GF-D8 (cell line): Measurements from ENCODE around the gene CISD3.

Source experiments
- DNase-seq: peaks from one replicate; lab custom pipeline; 2025; lab: John Stamatoyannopoulos, UW

Gene CISD3, protein sequence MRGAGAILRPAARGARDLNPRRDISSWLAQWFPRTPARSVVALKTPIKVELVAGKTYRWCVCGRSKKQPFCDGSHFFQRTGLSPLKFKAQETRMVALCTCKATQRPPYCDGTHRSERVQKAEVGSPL

GRCh38 chr17:38729886-38730525 is at the start of gene CISD3:
CISD3 (plus strand) TSS chr17:38730341; CDS start chr17:38730359, 18 bp downstream.
- peak; percentile 63 for DNase-seq

- DNase-seq, result no peak
Measured at GRCh38 chr17:38681096-38681495, 49.0 kb upstream of the CISD3 start.

GRCh38 chr17:38685491-38685890 is 44.6 kb upstream of the CISD3 start:
- DNase-seq, result no peak

GRCh38 chr17:38687286-38687685 is 42.9 kb upstream of the CISD3 start:
- no peak for DNase-seq

DNA sequence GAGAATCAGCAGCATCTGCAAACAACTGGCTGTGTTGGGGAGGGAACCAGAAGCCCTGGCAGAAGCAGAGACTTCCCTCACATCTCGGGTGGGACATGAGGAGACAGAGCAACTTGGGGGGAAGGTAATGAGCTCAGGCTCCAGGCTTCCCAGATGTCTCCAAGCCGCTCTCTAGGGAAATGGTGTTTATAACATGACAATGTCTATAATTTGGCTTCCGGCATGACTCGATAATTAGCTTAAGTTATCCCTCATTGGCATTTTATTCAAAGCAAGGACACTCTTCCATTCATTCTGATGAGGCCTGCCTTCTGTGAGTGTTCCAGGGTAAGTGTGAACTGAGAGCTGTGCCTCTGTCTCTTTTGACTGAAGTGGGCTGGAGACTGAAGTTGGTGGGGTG is 39.8 kb upstream of the CISD3 start:
- no peak for DNase-seq

DNA sequence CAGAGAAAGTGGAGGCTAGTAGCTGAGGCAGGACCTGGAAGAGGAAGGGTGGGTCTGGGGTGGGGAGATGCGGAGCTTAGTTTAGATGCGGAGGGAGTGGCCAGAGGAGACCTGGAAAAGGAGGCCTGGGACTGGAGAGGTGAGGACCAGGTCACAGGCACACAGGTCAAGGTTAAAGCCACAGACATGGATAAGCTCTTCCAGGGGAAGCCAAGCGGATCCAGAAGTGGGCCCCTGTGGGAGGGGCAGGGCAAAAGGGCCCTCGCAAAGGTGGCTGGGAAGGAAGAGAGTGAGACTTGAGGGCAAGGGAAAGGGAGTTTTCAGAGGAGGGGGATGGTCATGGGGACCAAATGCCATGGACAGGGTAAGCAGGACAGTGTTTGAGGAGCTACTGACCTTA is 39.0 kb upstream of the CISD3 start:
- DNase-seq, result no peak

- no peak for DNase-seq
Measured at GRCh38 chr17:38693700-38694329, 36.3 kb upstream of the CISD3 start.

DNA sequence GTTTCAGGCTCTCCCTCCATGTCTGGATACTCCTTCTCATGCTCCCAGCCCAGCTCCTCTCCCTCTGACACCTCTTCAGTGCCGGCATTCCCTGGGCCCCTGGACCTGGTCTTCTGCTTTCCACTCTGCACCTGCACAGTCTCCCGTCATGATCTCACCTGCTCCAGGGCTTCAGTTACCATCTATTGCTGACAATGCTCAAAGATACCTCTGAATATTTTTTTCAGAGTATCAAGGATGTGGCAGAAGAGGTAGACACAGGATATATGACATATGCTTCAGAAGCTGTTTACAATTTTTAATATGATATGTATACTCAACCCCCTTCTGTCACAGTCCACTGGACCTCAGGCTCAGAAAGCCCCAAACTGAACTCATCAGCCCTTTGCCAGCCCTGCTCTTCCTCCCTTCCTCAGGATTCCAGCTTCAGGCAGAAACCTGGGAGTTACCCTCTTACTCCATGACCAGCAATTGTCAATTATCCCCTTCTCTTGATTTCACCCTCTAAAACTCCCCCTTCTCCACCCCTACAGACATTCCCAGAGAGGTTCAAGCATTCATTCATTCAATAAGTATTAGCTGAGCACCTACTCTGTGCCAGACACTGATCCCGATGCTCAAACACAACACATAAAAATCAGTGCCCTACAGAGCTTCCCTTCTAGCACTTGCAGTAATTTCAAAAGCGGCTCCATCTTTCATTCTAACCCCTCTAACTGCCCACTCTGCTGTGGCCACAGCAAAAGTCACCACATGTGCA is 32.9 kb upstream of the CISD3 start:
- DNase-seq, result no peak

DNA sequence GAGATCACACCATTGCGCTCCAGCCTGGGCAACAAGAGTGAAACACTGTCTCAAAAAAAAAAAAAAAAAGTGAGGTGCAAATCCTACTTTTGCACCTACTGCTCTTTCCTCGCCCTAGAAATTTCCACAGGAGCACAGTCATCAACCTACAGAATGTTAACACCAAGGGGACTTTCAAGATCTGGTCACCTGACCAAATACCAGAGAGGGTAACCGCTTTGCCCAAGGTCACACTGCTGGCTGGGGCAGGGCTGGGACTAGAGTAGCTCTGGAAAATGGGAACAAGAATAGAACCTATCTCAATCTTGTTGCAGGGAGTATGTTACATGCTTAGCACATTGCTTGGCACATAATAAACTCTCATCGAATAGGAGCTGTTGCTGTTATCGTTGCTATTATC is 31.4 kb upstream of the CISD3 start:
- DNase-seq, result no peak

- DNase-seq, result no peak
Measured at GRCh38 chr17:38701504-38702165, 28.5 kb upstream of the CISD3 start.

DNA sequence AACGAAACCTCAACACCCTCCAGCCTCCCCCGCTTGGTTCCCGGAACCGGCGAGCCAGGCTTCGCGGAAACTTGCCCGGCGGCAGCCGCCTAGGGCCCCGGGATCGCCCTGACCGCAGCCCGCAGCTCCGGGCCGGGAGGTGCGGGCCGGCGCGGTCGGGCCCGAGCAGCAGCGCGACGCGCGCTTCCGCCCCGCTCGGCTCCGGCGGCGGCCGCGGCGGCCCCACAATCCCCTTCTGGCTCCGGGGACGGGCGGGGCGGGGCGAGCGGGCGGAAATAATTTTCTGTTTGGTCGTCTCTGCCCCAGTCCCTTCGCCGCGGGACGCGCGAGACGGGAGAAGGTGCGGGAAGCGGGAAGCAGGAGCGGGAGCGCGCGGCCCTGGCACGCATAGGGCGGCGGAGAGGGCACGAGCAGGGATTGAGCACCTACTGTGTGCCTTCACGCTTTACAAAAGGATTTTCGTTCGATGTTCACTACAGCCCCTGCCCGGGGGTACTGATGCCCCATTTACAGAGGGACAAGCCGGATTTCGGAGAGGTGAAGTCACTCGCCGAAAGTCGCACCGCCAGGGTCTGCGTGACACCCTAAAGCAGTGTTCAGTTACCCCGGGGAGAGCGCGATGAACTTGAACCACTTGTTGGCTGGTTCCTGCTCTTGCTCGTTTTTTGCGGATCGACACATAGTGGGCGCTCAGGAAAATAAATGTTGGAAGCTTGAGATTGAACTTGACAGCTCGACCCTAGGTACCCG is 27.8 kb upstream of the CISD3 start:
- peak; percentile 57 for DNase-seq

DNA sequence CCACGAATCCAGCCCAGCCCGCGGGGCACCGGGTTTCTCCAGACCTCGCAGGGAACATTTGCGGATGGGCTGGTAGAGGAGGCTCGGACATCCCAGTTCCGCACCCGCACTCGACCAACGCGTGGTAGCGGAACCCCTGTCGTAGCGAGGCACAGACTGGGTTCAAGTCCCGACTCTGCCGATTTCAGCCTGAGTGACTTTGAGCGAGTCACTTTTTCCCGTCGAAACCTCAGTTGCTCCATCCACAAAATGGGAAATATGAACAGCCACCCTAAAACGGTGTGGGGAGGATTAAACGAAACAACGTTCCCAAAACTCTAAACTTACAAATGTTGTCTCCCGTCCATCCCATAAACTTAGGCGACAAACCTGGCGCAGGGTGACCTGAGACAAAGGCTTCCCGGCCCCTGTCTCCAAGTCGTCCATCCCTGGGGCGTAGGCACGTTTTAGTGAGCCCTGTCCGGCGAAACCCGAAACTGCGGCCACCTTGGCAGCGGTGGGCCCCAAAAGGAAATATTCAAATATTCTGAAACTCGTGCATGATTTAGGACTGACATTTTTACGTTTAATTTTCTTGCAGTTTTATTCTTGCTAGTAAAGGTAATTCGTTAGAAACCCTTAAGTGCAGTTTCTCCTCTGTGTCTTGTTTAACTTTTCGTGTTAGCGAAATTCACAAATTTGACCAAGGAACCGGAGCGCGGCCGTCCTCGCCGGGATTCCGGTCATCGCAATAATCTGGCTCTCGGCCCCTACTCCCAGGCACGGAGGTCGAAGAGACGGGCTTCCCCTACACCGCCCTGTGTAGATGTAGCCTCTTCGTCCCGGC is 27.0 kb upstream of the CISD3 start:
- DNase-seq, result no peak

DNA sequence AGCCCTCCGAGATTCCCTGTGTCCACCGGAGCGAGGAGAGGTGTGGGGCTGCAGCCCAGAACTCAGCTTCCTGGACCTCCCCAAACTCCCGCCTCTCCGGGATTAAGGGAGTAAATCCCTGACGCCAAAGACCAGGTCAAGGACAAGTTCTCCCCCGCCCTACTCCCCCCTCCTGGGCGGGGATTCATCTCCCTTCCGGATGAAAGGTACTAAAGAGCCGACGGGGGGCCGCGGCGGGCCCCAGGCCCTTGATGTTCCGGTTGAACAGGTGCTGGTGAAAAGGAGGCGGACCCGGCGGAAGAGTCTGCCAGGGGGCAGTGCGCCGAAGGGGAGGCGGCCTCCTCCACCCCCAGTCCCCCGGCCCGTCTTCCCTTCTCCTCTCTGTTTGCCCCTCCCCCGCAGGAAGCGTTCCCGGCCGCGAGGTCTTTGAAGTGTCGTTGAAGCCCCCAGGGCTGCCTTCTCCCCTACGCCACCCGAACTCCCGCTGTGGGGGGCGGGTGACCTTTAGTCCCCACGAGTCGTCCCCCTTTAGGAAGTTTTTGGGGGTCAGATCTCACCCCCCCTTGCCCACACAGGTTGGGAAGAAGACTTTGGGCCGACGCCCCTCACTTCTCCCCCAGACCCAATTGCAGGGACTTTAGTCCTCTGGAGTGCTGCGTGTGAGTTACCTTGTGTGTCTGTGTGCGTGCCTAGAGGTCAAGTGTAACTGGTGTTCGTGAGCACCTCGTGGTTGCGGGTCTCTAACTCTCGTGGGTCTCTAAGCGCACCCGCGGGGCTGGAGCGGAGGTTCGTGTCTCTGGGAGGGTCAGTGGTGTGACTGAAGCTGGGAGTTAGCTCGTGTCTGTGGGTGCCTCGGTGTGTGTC is 26.2 kb upstream of the CISD3 start:
- DNase-seq, result peak; percentile 64

DNA sequence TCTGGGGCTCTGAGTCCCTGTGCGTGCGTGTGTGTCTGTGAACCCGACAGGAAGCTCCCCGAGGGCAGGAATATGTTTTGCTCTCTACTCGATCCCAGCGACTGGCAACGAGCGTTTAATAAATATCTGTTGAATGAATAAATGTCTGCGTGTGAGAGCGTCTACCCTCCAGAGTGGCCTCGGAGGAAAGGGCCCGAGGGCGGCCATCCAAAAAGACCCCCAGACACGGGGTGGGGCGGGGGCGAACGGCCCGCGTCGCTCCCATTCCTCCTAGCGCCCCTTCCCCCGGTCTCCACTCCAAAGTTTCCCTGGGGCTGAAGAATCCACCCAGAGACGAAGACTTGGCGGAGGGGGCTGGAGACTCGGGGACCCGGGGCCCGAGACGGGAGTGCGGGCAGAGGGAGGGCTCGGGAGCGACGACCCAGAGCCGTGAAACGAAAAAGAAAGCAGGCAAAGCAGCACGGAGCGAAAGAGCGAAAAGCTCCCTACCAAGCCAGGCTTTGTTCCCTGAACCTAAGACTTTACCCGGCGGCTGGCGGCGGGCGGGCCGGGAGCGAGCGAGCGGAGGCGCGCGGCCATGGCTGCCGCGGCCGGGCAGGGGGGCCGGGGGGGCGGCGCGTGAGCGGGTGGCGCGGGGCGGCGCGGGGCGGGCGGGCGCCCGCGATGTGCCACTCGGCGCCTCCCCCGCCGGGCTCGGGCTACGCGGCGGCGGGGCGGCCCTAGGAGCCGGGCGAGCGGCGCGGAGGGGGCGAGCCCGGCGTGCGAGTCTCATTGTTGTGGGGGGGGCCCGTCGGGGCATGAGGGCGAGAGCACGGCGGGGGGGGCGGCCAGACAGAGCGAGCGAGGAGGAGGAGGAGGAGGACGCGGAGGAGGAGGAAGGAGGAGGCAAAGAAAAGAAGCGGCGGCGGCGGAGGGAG is 25.3 kb upstream of the CISD3 start, which contains the start of gene MLLT6:
Gene MLLT6 (plus strand): TSS at position 668 of the 917 bp plus-strand sequence. CDS start 360 bp downstream, outside the sequence.
- peak; percentile 43 for DNase-seq

DNA sequence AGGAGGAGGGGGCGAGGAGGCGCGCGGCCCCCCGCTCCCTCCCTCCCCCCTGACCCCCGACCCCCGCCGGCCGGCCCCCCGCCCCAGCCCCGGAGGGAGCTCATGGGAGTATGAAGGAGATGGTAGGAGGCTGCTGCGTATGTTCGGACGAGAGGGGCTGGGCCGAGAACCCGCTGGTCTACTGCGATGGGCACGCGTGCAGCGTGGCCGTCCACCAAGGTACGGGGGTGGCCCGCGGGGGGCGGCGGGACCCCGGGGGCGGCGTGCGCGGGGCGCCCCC is 24.7 kb upstream of the CISD3 start:
- no peak for DNase-seq

DNA sequence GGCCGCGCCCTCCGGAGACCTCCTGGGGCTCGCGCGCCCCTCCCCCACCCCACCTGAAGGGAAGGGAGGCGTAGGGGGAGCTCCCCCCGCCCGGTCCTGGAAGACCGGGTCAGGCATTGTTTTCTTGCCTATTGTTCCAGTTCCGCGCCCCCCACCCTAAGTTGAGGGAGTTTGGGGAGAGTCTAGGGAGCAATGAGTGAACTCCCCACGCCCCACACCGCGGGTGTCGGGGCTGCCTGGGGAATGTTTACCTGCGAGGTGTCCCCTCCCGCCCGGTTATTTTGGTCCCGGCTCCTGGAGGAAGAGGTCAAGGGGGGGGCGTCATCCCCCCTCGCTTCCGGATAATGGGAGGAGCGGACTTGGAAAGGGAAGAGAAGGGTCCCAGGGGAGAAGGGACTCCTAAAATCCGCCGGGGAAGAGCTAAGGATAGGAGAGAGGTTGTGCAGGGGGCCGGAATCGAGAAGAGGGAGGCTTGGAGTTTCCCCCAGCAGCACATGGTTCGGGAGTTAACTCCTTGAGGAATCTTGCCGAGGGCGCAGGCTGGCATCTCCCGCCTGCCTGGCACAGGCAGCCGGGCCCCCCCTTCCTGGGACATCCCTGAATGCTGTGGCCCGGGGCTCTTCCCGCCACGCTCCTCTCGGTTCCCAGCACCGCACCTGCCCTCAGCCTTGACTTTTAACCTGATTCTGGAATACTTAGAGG is 24.2 kb upstream of the CISD3 start:
- DNase-seq, result no peak

DNA sequence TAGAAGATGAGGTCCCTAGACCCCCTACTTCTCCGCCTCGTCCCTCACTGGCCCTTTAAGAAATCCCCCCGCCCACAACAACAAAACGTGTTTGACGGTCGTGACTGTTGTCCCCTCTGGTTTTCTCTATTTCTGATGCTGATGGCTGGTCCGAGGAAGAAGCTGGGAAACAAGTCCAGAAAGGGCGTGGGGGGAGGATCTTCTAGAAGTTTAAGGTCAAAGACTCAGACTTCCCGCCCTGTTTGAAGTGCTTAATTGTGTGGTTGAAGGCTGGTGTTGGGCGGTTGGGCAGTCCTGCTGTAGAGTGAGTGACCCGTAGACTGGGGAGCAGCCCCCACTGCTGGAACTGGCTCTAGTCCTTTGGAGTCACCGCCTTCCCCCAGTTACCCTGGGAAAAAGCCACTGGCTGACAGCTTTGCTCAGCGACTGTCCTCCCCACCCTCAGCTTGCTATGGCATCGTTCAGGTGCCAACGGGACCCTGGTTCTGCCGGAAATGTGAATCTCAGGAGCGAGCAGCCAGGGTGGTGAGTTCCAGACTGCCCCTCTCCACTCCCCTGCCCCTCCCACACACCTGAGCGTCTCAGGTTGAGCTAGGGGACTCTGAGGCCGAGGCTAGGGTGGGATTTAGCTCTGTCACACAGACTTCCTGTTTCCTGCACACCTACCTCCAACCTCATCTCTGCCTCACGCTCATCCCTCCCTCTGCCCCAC is 23.5 kb upstream of the CISD3 start:
- no peak for DNase-seq
